Endodermal cell (in vitro differentiated cells): Measurements from ENCODE around the gene KCNMA1. TPM values are rescaled to one million over a fixed set of nuclear protein-coding genes. Genes with fewer than 3 reads are reported as not detected.

Source experiments
- DNase-seq: peaks from one replicate; pipeline ENCODE4 v3.0.0-alpha.2; 2017
- H3K27ac ChIP-seq: 2 replicates; pipeline ENCODE4 v1.5.1; 2013; ENCODE audit warnings: mild to moderate bottlenecking, low read depth, low read length, moderate library complexity
- H3K27me3 ChIP-seq: 2 replicates; pipeline ENCODE4 v1.6.1; 2013; ENCODE audit warnings: mild to moderate bottlenecking, low read length, moderate library complexity; ENCODE audit not compliant: insufficient read depth, control insufficient read depth, poor library complexity, severe bottlenecking
- H3K36me3 ChIP-seq: 2 replicates; pipeline ENCODE4 v1.7.0; 2013; ENCODE audit warnings: mild to moderate bottlenecking, low read length, moderate library complexity; ENCODE audit not compliant: control insufficient read depth, insufficient read depth
- H3K4me1 ChIP-seq: one replicate; pipeline ENCODE4 v1.7.0; 2013; ENCODE audit warnings: low read length; ENCODE audit not compliant: control insufficient read depth, insufficient read depth
- H3K4me3 ChIP-seq: 2 replicates; pipeline ENCODE4 v1.5.1; 2013; ENCODE audit warnings: mild to moderate bottlenecking, low read length, moderate library complexity
- H3K9ac ChIP-seq: 2 replicates; pipeline ENCODE4 v1.6.1; 2013; ENCODE audit warnings: mild to moderate bottlenecking, low read length, moderate library complexity; ENCODE audit not compliant: poor library complexity, severe bottlenecking; ENCODE audit errors: extremely low read depth
- H3K9me3 ChIP-seq: 2 replicates; pipeline ENCODE4 v1.6.1; 2013; ENCODE audit warnings: mild to moderate bottlenecking, low read length, moderate library complexity; ENCODE audit not compliant: control insufficient read depth
- H3K27ac Mint-ChIP-seq: 2 replicates; pipeline ENCODE4 v1.8.0; 2020; ENCODE audit warnings: mixed read lengths
- H3K27me3 Mint-ChIP-seq: 2 replicates; pipeline ENCODE4 v1.8.0; 2021; ENCODE audit warnings: mild to moderate bottlenecking, mixed read lengths; ENCODE audit not compliant: insufficient read depth
- H3K36me3 Mint-ChIP-seq: 2 replicates; pipeline ENCODE4 v1.8.0; 2020; ENCODE audit warnings: low read depth, mixed read lengths
- H3K4me1 Mint-ChIP-seq: 2 replicates; pipeline ENCODE4 v1.8.0; 2020; ENCODE audit warnings: mixed read lengths
- H3K4me3 Mint-ChIP-seq: 2 replicates; pipeline ENCODE4 v1.8.0; 2020; ENCODE audit warnings: mild to moderate bottlenecking, moderate library complexity, mixed read lengths
- H3K9me3 Mint-ChIP-seq: 2 replicates; pipeline ENCODE4 v1.8.0; 2020; ENCODE audit warnings: mild to moderate bottlenecking, mixed read lengths
- WGBS, 2 experiments: methylation state at CpG; one replicate each; pipeline versions ENCODE4 v1.1.5 to v1.1.7; 2013; ENCODE audit warnings: missing lambda C conversion rate in 2 of 2, mixed read lengths in 1 of 2; ENCODE audit not compliant: insufficient coverage in 1 of 2, insufficient read length in 1 of 2; 5-methylcytosine and 5-hydroxymethylcytosine counted together
- total RNA-seq, 2 donors: library from RNA; stranded (reverse); fragmentation: NEBNext Ultra II Directional in 1 of 2; extraction: Animal tissue kit (Norgen Biotek cat#: 25700) in 1 of 2; gene quantifications; 2 replicates in 1 of 2; 3 replicates in 1 of 2; pipeline ENCODE4 v1.2.1, GENCODE V29; 2021
- TF ChIP-seq, protein P1 (sequence below): fragments of 200-600 bp; sonication (generic); conservative IDR thresholded peaks from 2 replicates; pipeline ENCODE4 v1.5.0; 2021; ENCODE audit warnings: antibody characterized with exemption, mild to moderate bottlenecking

Gene KCNMA1
- total RNA-seq, 2 donors from 2014 or later: 0.55 to 1.3 TPM

GRCh38 chr10:77553966-77554365 lies 83.6 kb downstream of the KCNMA1 start:
- TF ChIP-seq, protein P1, sequence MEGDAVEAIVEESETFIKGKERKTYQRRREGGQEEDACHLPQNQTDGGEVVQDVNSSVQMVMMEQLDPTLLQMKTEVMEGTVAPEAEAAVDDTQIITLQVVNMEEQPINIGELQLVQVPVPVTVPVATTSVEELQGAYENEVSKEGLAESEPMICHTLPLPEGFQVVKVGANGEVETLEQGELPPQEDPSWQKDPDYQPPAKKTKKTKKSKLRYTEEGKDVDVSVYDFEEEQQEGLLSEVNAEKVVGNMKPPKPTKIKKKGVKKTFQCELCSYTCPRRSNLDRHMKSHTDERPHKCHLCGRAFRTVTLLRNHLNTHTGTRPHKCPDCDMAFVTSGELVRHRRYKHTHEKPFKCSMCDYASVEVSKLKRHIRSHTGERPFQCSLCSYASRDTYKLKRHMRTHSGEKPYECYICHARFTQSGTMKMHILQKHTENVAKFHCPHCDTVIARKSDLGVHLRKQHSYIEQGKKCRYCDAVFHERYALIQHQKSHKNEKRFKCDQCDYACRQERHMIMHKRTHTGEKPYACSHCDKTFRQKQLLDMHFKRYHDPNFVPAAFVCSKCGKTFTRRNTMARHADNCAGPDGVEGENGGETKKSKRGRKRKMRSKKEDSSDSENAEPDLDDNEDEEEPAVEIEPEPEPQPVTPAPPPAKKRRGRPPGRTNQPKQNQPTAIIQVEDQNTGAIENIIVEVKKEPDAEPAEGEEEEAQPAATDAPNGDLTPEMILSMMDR: no peak
- Mint-ChIP-seq H3K4me3 (no peak overlapping the region), H3K4me1 (peaks cover 3% of the 10 kb centered on the region), H3K36me3 (no peaks in the 10 kb centered on the region), H3K27ac (no peak overlapping the region), H3K27me3 (no peaks in the 10 kb centered on the region), H3K9me3 (no peaks in the 10 kb centered on the region)
- no peaks in the 10 kb centered on the region for H3K27me3 ChIP-seq
- no peak for DNase-seq
- H3K4me1 ChIP-seq: no peaks in the 10 kb centered on the region
- no peak overlapping the region for H3K9ac ChIP-seq
- H3K27ac ChIP-seq: no peak overlapping the region
- WGBS, 2 experiments: 91 to 93% methylated on average over 5 of the region's 5 CpGs
- H3K9me3 ChIP-seq: no peaks in the 10 kb centered on the region
- no peak overlapping the region for H3K4me3 ChIP-seq
- no peaks in the 10 kb centered on the region for H3K36me3 ChIP-seq

DNA sequence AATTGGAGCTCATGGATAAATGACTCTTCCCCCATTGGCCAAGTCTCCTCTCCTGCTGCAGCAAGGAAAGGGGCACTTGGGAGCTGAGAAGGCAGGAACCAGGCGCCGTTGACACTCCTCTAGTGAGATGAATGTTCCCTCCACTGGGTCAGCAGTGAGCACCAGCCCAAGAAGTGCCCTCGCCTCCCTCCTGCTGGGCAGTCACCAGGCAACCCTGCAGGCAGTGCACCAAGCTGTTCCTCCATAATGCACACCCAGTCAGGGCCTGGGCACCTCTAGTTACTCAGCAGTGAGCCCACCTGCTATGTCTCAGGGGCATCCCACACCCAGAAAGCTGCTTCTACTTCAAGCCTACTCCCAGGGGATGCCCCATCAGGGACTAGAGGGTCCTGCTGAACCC lies 84.3 kb downstream of the KCNMA1 start:
- no peak overlapping the region for H3K4me3 Mint-ChIP-seq
- H3K4me1 Mint-ChIP-seq: peaks cover 3% of the 10 kb centered on the region
- H3K27me3 Mint-ChIP-seq: no peaks in the 10 kb centered on the region

GRCh38 chr10:77552252-77552651 lies 85.4 kb downstream of the KCNMA1 start:
- Mint-ChIP-seq H3K36me3 (no peaks in the 10 kb centered on the region), H3K27me3 (no peaks in the 10 kb centered on the region), H3K9me3 (no peaks in the 10 kb centered on the region)

More for the DNA sequence above, 84.3 kb downstream of the KCNMA1 start:
- no peaks in the 10 kb centered on the region for H3K36me3 ChIP-seq
- no peak overlapping the region for H3K4me3 ChIP-seq
- WGBS, 2 experiments: 70 to 86% methylated on average over 2 to 3 of the region's 3 CpGs
- DNase-seq: no peak
- H3K4me1 ChIP-seq: no peaks in the 10 kb centered on the region
- H3K9ac ChIP-seq: no peak overlapping the region
- Mint-ChIP-seq H3K9me3 (no peaks in the 10 kb centered on the region), H3K36me3 (no peaks in the 10 kb centered on the region), H3K27ac (no peak overlapping the region)
- no peaks in the 10 kb centered on the region for H3K27me3 ChIP-seq
- H3K9me3 ChIP-seq: no peaks in the 10 kb centered on the region
- TF ChIP-seq, protein P1: no peak
- no peak overlapping the region for H3K27ac ChIP-seq

More at GRCh38 chr10:77552252-77552651, 85.4 kb downstream of the KCNMA1 start:
- H3K36me3 ChIP-seq: no peaks in the 10 kb centered on the region
- peaks cover 3% of the 10 kb centered on the region for H3K4me1 Mint-ChIP-seq
- no peaks in the 10 kb centered on the region for H3K4me1 ChIP-seq
- H3K9me3 ChIP-seq: no peaks in the 10 kb centered on the region
- TF ChIP-seq, protein P1: no peak
- WGBS, 2 experiments: 100% methylated on average over 1 of the region's 1 CpG; no CpG with 5 or more reads in 1 of the 2 experiments
- no peak overlapping the region for H3K27ac ChIP-seq
- DNase-seq: no peak
- H3K27me3 ChIP-seq: no peaks in the 10 kb centered on the region
- H3K9ac ChIP-seq: no peak overlapping the region
- H3K4me3 ChIP-seq: no peak overlapping the region
- no peak overlapping the region for H3K4me3 Mint-ChIP-seq
- no peak overlapping the region for H3K27ac Mint-ChIP-seq
